ENCODE results near the gene HIBADH.
"Not testable (repeated sequence)": the region's sequence is repeated elsewhere in the genome, so short reads cannot be mapped to it uniquely, and the experiment has no call there.

HIBADH gene

GRCh38 chr7:27602766-27603165 is 59.9 kb downstream of the HIBADH start:
- peak; percentile 63 for DNase-seq (ENCODE audit: low read depth, low spot score)

GRCh38 chr7:27601217-27601616 is 61.5 kb downstream of the HIBADH start:
- no peak for DNase-seq (ENCODE audit: low read depth, low spot score)

- DNase-seq (ENCODE audit: low read depth, low spot score) = no peak
Observed at GRCh38 chr7:27600247-27600646, 62.4 kb downstream of the HIBADH start.

- DNase-seq (ENCODE audit: low read depth, low spot score) = no peak
Observed at GRCh38 chr7:27595009-27595408, 67.7 kb downstream of the HIBADH start.

GRCh38 chr7:27593226-27593625 is 69.5 kb downstream of the HIBADH start:
- no peak for DNase-seq (ENCODE audit: low read depth, low spot score)

- no peak for DNase-seq (ENCODE audit: low read depth, low spot score)
Observed at GRCh38 chr7:27590416-27590815, 72.3 kb downstream of the HIBADH start.

- no peak for DNase-seq (ENCODE audit: low read depth, low spot score)
Observed at GRCh38 chr7:27587429-27587828, 75.3 kb downstream of the HIBADH start.

- no peak for DNase-seq (ENCODE audit: low read depth, low spot score)
Observed at GRCh38 chr7:27586825-27587224, 75.9 kb downstream of the HIBADH start.

- no peak for DNase-seq (ENCODE audit: low read depth, low spot score)
Observed at GRCh38 chr7:27585781-27586447, 76.8 kb downstream of the HIBADH start.

- no peak for DNase-seq (ENCODE audit: low read depth, low spot score)
Observed at GRCh38 chr7:27581906-27582305, 80.8 kb downstream of the HIBADH start.

GRCh38 chr7:27581119-27581518 is 81.6 kb downstream of the HIBADH start:
- DNase-seq (ENCODE audit: low read depth, low spot score) = no peak

GRCh38 chr7:27579565-27579964 is 83.1 kb downstream of the HIBADH start:
- DNase-seq (ENCODE audit: low read depth, low spot score) = no peak

GRCh38 chr7:27578169-27578568 is 84.5 kb downstream of the HIBADH start:
- not testable (repeated sequence) for DNase-seq (ENCODE audit: low read depth, low spot score)

- no peak for DNase-seq (ENCODE audit: low read depth, low spot score)
Observed at GRCh38 chr7:27576360-27576944, 86.2 kb downstream of the HIBADH start.

- no peak for DNase-seq (ENCODE audit: low read depth, low spot score)
Observed at GRCh38 chr7:27575613-27576012, 87.1 kb downstream of the HIBADH start.

- no peak for DNase-seq (ENCODE audit: low read depth, low spot score)
Observed at GRCh38 chr7:27569106-27569505, 93.6 kb downstream of the HIBADH start.

- no peak for DNase-seq (ENCODE audit: low read depth, low spot score)
Observed at GRCh38 chr7:27567266-27567665, 95.4 kb downstream of the HIBADH start.

GRCh38 chr7:27564881-27565482 is 97.7 kb downstream of the HIBADH start:
- DNase-seq (ENCODE audit: low read depth, low spot score) = no peak

- DNase-seq (ENCODE audit: low read depth, low spot score) = no peak
Observed at GRCh38 chr7:27560706-27561235, 101.9 kb downstream of the HIBADH start.

- DNase-seq (ENCODE audit: low read depth, low spot score) = no peak
Observed at GRCh38 chr7:27555670-27556069, 107.0 kb downstream of the HIBADH start.

- no peak for DNase-seq (ENCODE audit: low read depth, low spot score)
Observed at GRCh38 chr7:27554826-27555225, 107.9 kb downstream of the HIBADH start.

GRCh38 chr7:27553273-27553672 is 109.4 kb downstream of the HIBADH start:
- no peak for DNase-seq (ENCODE audit: low read depth, low spot score)

GRCh38 chr7:27551803-27552400 is 110.8 kb downstream of the HIBADH start:
- no peak for DNase-seq (ENCODE audit: low read depth, low spot score)
